ENCODE data around the gene HOXC9.

The HOXC9 gene

DNA sequence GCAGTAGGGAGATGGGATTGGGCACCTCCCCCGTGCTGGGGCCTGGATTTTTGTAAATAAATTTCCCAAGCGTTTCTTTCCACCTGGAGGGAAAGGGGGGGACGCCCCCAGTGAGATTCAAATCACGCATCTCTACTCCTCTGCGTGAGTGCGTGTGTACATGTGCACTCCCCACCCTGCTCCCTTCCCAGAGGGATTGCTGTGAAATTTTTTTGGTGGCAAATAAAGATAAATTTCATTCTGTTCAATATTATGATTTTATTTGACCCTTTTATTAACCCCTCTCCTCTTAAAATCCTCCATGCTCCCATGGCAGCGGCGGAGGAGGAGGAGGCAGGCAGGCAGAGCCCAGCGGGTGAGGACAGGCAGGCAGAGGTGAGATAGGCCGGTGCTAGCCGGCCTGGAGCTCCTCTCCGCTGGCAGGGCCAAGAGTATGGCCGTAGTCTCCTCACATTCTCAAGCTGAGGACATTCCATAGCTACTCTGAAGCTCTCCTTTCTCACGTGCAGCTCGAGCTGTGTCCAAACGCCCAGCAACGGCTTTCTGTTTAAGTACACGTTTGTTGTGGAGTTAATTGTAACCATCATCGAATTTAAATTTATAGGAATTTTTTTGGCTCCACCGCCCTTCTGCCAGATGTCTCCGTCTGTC is 23.7 kb upstream of the HOXC9 start:
- DNase-seq, result no peak

- no peak for DNase-seq
Measured at GRCh38 chr12:53976823-53977595, 23.0 kb upstream of the HOXC9 start.

DNA sequence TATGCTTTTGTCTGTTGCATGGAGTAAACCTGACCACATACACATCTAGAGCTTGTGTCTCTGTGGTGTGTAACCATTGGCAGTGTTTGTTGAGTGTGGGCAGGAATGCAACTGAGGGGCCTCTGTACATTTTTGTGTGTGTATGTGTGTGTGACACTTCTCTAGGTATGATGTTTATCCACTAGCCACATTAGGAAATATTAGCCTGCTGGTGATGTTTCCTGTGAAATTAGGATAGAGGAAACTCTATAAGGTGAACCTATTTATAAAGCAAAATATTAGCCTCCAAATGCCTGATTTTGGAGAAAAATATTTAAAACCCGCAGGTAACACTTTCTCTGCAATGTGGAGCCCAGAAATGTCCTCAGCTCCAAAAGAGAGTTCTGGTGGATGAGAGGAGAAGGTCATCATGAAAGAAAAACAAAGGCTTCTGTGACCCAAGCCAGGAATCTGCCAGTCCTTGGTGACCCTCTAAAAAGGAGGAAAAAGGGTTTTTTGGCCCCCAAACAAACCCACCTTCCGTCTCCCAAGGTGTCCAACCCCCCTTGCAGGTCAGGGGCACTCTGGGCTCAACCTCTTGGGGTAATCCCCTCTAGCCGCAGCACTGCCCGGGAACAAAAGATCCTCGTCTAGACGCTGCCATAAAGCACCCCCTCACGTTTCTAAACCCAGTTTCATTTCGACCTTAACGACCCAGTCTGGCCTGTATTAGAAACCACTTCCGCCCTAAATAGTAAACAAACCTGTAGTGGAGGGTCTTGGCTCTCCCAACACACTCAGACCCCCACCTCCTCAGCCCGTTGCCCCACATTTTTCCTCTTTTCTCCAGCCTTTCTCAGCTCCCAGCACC is 22.1 kb upstream of the HOXC9 start:
- no peak for DNase-seq

DNA sequence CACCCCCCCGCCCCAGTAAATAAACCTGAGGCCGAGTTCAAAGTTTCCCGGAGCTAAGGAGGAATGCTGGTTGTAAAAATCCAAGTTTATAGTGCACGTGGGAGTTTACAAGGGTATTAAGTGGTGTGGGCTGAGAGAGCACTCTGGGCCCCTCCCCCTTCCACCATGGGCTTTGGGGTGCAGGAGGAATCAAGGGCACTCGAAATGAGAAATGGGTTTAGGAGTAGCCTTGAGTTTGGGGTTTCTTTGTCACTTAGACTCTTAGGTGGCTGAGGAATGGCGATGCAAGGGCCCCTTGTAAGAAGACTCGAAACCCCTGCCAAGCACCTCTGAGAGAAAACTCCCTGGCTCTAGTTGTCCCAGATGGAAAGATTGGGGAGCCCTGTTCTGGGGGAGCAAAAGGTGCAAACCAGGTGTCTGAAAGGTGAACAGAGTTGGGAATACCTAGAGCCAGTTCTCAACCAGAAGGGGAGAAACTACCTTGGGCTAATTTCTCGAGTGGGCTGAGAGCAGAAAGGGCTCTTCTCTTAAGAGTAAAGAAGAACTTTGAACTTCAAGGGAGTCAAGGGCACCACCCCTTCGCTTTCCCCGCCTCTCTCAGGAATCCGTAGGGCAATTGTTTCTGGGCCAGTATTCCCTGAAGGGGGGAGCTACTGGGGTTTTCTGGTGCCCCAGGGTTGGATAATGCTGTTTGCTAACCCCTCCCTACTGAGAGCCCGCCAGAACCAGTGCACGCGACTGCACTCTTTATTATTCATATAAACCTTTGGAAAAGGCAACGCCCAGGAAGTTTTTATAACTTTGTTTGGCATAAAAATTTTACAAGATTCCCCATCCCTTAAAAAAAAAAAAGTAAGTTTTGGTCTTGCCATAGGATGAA is 21.2 kb upstream of the HOXC9 start:
- no peak for DNase-seq

GRCh38 chr12:53980104-53980801 is 19.7 kb upstream of the HOXC9 start:
- no peak for DNase-seq

GRCh38 chr12:53980802-53981496 is 19.0 kb upstream of the HOXC9 start:
- no peak for DNase-seq

DNA sequence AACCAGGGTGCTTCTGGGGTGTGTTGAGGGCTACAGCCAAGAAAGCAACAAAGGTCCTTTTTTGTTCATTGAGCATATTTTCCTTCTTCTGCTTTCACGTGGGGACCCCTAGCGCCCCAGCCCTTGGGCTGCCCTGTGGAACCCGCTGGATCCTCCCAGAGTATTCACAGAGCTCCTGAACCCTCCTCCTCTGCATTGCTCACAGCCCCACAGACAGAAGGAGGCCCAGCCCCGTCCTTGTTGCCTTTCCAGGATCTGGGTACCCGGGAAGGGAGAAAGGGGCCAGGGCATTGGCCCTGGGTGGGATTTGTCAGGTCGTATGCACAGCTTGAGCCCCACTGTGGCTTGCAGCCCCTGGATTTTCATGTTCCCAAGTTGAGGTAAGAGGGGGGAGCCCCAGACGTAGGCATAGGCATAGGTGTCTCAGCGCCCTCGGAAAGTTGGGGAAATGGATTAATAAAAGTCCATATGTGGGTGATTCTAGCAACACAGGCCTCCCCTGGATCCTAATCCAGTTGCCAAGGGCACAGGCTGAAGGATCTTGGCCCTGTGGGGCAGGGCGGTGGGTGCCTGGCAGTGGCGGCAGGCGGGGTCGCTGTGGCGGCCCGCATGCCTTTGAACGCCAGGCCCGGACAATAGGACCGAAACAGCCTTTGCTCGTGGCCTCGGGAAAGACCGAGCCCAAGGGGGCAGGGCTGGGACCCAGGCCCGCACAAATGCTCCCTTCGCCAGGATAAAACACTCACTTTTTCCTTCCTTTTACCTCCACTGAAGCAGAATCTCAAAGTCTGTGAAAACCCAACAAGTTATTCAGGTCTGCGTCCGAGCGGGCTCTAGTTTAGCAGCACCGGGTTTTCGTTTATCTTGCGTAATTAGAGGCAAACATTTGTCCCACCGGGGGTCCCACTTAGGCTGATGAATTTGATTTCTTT is 18.1 kb upstream of the HOXC9 start:
- no peak for DNase-seq

DNA sequence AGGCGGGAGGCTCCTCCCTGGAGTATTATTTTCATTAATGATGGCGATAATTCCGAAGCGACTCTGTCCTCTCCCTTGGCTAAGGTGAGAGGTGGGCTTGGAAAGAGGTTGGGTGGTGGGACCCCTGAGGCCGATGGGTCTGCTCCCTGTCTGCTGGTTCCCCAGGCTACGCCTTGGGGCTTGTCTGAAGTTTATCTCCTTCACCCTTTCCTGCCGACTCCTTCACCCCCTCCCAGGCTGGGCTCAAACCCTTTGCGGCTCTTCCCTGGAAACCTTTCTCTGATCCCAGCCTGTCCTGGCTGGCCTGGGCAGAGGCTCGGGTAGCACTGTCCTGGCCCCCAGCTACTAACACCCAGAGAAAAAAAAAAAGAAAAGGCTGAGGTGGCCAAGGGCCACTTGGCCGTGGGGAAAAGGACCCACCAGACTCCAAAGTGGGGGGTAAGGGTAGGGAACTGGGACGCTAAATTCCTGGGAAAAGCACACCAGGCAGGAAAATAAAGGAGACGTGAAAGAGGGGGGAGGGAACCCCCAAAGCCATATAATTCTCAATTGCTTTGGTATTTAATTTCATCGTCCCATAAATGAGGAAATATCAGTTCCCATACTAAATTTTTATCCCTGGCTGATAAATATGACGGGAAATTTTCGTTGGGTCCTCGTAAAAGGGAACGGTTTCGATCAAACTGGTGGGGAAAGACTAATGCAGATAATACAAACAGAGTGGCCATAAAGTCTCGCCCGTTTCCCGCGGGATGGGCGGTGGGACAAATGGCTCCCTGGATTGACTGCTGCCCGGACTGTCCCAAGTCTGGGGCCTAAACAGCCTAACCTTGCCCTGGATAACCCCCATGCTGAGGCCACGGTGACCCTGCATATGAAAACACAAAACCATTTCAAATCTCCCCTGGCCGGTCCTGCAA is 17.1 kb upstream of the HOXC9 start:
- no peak for DNase-seq

DNA sequence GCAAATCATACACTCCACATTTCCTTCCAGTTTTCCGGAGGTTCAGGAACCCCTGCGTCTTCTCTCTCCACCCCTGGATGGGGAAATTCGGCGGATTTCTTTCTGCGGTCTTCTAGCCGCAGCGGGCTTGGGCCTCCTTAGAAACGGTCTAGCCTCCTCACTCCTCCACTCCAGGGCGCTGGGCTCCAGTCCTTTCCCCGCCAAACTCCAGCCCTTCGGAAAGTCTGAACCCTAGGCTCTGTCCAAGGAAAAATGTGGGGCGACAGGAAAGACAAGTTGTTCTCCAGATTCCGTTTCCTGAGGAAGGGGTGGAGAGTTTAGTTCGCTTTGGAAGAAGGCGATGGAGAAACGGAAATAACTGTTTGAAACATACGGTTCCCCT is 16.4 kb upstream of the HOXC9 start:
- DNase-seq, result no peak

GRCh38 chr12:53983950-53984572 is 15.9 kb upstream of the HOXC9 start:
- DNase-seq, result no peak

DNA sequence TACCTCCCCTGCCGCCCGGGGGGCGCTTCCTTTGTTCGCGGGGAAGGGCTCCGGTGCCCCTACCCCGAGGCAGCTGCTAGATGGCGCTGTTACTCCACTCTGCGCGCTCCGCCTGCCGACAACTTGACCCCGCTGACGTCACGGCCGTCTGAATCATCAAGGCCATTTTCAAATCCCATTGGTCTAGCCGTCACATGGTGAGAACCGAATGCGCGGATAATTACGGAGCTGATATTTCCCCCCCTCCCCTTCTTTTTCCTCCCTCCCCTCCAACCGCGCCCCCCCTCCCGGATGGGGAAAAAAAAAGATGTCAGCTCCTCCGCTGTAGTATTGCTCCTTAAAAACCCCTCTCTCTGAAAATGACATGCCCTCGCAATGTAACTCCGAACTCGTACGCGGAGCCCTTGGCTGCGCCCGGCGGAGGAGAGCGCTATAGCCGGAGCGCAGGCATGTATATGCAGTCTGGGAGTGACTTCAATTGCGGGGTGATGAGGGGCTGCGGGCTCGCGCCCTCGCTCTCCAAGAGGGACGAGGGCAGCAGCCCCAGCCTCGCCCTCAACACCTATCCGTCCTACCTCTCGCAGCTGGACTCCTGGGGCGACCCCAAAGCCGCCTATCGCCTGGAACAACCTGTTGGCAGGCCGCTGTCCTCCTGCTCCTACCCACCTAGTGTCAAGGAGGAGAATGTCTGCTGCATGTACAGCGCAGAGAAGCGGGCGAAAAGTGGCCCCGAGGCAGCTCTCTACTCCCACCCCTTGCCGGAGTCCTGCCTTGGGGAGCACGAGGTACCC is 14.9 kb upstream of the HOXC9 start, which contains the start of gene HOXC10:
TSS of gene HOXC10 (plus strand) at position 246 of the 791 bp plus-strand sequence. CDS start at position 360, 114 bp downstream.
- peak; percentile 97 for DNase-seq

GRCh38 chr12:53985692-53985993 is 14.3 kb upstream of the HOXC9 start:
- no peak for DNase-seq

DNA sequence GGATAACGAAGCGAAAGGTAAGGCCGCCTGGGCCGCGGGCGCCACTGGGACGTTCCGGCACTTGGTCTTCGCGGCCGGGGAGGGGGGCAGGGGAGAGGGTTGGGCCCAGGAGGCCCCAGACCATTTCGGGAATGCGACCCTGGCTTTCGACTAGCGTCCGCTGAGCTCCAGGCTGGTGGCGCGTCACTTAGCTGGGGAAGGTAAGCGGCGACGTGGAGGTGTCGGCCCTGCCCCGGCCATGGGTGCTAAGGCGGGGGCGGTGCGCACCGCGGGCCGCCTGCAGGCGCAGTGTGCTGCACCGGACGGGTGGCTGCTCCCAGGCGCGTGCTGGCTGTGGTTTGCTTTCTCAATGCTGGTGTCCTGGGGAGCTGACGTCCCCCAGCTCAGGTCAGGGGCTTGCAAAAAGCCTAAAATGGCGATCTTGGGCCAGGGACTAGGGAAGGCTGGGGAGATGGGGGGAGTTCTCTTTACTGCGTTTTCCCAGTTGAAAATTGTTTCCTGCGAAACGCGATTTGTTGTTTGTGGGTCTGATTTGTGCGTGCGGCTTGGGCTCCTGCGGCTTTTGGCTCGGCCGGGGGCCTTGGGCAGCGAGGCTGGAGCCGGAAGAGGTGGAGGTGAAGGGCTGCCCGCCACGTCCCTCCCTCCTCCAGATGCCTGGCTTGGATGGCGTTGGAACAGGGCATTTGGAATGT is 13.8 kb upstream of the HOXC9 start:
- DNase-seq, result no peak

DNA sequence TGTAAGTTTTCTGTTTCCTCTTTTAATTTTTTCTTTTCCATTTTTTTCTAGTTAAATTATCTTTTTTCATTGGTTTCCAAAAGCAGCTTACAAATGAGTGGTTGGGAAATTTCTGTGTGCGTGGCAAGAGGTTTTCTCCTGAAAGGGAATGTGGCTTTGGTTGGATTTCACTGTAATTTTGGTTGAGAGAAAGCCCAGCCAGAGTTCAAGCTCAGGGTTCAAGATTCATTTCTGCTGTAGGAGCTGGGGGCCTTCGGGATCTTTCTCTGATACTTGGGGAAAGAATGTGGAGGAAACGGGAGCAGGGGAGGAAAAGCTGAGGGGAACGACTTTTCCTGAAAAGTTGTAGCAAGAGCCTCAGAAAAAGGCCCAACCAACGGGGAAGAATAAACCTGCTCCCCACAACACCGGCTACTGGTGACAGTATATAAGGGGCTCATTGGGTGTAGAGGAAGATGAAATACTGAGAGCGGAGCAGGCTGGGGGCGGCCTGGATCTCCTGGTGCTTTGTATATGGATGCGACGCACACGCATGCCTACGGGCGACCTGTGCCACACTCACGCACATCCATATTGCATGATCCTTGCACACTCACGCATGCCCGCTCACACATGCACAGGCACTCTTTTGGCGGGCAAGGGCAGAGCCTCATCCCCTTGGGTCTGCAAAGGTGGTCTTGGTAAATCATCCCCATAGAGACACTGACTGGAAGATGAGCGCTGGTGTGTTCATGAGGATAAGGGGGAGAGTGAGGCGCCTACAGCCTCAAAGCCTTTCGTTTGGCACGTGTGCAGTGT is 13.1 kb upstream of the HOXC9 start:
- DNase-seq, result no peak

DNA sequence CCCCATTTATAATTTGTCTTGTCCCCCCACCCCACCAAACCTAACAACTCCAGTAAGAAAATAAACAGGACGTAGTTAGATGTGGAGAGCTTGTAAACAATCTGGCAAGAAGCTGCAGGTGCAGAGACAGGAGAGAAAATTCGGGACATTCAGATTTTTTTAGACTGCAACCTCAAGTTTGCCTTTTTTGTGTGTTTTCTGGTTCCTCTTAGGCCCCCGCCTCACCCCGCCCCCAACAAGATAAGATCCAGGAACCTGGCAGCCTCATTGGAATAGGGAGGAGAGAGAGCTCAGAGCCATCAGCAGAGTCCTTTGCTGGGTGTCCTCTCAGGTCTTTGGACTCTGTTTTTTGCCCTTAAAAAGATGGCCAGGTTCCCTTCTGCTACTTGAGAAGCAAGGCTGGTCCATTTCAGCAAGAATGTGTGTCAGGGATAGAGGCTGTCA is 12.2 kb upstream of the HOXC9 start:
- no peak for DNase-seq

GRCh38 chr12:53988541-53989226 is 11.3 kb upstream of the HOXC9 start:
- DNase-seq, result no peak

All from NCI-H2171 (cell line).